ENCODE measurements around the gene CHST9.
"Not testable (repeated sequence)": the region's sequence is repeated elsewhere in the genome, so short reads cannot be mapped to it uniquely, and the experiment has no call there.

DNA sequence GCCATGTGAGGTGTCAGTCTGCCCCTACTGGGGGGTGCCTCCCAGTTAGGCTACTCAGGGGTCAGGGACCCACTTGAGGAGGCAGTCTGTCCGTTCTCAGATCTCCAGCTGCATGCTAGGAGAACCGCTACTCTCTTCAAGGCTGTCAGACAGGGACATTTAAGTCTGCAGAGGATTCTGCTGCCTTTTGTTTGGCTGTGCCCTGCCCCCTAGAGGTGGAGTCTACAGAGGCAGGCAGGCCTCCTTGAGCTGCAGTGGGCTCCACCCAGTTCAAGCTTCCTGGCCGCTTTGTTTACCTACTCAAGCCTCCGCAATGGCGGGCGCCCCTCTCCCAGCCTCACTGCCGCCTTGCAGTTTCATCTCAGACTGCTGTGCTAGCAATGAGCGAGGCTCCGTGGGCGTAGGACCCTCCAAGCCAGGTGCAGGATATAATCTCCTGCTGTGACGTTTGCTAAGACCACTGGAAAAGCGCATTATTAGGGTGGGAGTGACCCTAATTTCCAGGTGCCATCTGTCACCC is 21.9 kb downstream of the CHST9 start:
- TF ChIP-seq, protein P1, sequence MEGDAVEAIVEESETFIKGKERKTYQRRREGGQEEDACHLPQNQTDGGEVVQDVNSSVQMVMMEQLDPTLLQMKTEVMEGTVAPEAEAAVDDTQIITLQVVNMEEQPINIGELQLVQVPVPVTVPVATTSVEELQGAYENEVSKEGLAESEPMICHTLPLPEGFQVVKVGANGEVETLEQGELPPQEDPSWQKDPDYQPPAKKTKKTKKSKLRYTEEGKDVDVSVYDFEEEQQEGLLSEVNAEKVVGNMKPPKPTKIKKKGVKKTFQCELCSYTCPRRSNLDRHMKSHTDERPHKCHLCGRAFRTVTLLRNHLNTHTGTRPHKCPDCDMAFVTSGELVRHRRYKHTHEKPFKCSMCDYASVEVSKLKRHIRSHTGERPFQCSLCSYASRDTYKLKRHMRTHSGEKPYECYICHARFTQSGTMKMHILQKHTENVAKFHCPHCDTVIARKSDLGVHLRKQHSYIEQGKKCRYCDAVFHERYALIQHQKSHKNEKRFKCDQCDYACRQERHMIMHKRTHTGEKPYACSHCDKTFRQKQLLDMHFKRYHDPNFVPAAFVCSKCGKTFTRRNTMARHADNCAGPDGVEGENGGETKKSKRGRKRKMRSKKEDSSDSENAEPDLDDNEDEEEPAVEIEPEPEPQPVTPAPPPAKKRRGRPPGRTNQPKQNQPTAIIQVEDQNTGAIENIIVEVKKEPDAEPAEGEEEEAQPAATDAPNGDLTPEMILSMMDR (IDR thresholded peaks at IDR 0.05) = not testable (repeated sequence)
- TF ChIP-seq POLR2A, EP300 (IDR thresholded peaks at IDR 0.05): not testable (repeated sequence)
